ENCODE results near the gene PYCARD.

GRCh38 chr16:31238041-31238440 lies 35.5 kb upstream of the PYCARD start:
- TF ChIP-seq CTCF (IDR thresholded peaks at IDR 0.05) = no peak
- no peak for TF ChIP-seq EP300 (IDR thresholded peaks at IDR 0.05)
